Ammon's horn (tissue), 1 donor: ENCODE results near the gene FZD8.

Experiments
- DNase-seq: peaks from one replicate; pipeline ENCODE4 v3.0.0-alpha.2; 2016; ENCODE audit warnings: low spot score

FZD8 gene

GRCh38 chr10:35605191-35605590, 36.9 kb downstream of the FZD8 start, which contains the start of gene GJD4:
Gene GJD4 (plus strand): TSS chr10:35605341. CDS start chr10:35605568, 227 bp downstream.
- DNase-seq = no peak

GRCh38 chr10:35600193-35600592, 41.9 kb downstream of the FZD8 start:
- no peak for DNase-seq

- no peak for DNase-seq
These were observed 43.7 kb downstream of the FZD8 start for GRCh38 chr10:35598379-35598778.

- no peak for DNase-seq
These were observed 47.0 kb downstream of the FZD8 start for GRCh38 chr10:35595106-35595505.

- DNase-seq = no peak
These were observed 47.7 kb downstream of the FZD8 start for GRCh38 chr10:35594115-35595079.

- no peak for DNase-seq
These were observed 49.7 kb downstream of the FZD8 start for GRCh38 chr10:35592441-35592840.

- no peak for DNase-seq
These were observed 53.3 kb downstream of the FZD8 start for GRCh38 chr10:35588836-35589235.
